ENCODE measurements around the gene PVR. TPM values are rescaled to one million over a fixed set of nuclear protein-coding genes. Genes with fewer than 3 reads are reported as not detected.

Gene PVR
- 113 and 246 TPM in 2 replicates for total RNA-seq

GRCh38 chr19:44643605-44644401, at the start of gene PVR:
PVR (plus strand) TSS chr19:44643910; CDS start chr19:44644097, 187 bp downstream.

GRCh38 chr19:44613295-44614178, 30.2 kb upstream of the PVR start, which contains the start of gene IGSF23:
IGSF23 (plus strand) TSS chr19:44613563; CDS start chr19:44613646, 83 bp downstream.

GRCh38 chr19:44671400-44671799, 27.7 kb downstream of the PVR start, which contains the start of gene CEACAM19:
CEACAM19 (plus strand) TSS chr19:44671482; CDS start chr19:44671932, 450 bp downstream.

DNA sequence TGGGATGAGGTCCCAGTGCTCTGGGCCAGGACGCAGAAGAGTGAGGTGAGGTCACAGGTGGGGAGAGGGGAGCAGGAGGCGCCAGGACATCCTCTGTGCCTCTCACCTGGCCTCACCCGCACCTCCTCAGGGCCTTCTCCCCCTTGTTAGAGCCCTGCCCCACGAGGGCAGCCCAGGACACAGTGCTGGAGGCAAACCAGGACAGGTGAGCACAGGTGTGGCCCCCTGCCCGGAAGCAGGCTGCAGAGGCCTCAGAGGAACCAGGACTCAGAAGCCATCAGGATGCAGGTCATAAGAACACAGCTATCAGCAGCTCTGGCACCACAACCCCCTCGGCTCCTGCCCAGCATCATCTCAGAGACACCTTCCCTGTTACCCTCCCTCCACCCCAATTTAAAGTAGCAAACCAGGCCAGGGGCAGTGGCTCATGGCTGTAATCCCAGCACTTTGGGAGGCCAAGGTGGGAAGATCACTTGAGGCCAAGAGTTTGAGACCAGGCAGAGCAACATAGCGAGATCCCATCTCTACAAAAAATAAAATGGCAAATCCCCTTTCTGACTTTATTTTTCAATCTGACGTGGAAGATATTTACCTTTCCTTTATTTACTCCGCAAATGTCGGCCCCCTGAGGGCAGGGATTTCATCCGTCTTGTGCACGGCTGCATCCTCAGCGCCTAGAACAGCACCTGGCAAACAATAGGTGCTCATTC, 54.9 kb downstream of the PVR start, which contains the start of gene CEACAM16:
Gene CEACAM16 (plus strand): TSS at position 660 of the 710 bp plus-strand sequence. CDS start 2,306 bp downstream, outside the sequence.

Other genes with a start within 250 kb of the PVR start
- 2.8 and 4.7 TPM in 2 replicates for gene ZNF285, start 242.3 kb upstream of the PVR start, total RNA-seq
- gene ZNF229, start 195.4 kb upstream of the PVR start, total RNA-seq, result 11.2 and 18.0 TPM in 2 replicates
- 7.3 and 7.9 TPM in 2 replicates for gene ZNF180, start 143.4 kb upstream of the PVR start, total RNA-seq
- 0.09 TPM in 1 of 2 replicates, not detected in the other for gene CEACAM20, start 114.2 kb upstream of the PVR start, total RNA-seq
- 0.27 and 0.28 TPM in 2 replicates for gene IGSF23, start 30.3 kb upstream of the PVR start, total RNA-seq
- 1.3 and 1.5 TPM in 2 replicates for gene CEACAM19, start 27.6 kb downstream of the PVR start, total RNA-seq
- gene CEACAM16, start 55.2 kb downstream of the PVR start, total RNA-seq, result 0.09 TPM in 1 of 2 replicates, not detected in the other
- 2.2 and 7.0 TPM in 2 replicates for gene BCL3, start 104.8 kb downstream of the PVR start, total RNA-seq
- gene CBLC, start 134.0 kb downstream of the PVR start, total RNA-seq, result not detected in 2 replicates
- gene BCAM, start 165.2 kb downstream of the PVR start, total RNA-seq, result 15.7 and 21.9 TPM in 2 replicates
- gene NECTIN2, start 202.4 kb downstream of the PVR start, total RNA-seq, result 90.7 and 110 TPM in 2 replicates
- gene TOMM40, start 247.3 kb downstream of the PVR start, total RNA-seq, result 44.8 and 73.0 TPM in 2 replicates